Measurements from ENCODE around the gene STEAP1. TPM values are rescaled to one million over a fixed set of nuclear protein-coding genes. Genes with fewer than 3 reads are reported as not detected.
"Not testable (repeated sequence)": the region's sequence is repeated elsewhere in the genome, so short reads cannot be mapped to it uniquely, and the experiment has no call there.

The STEAP1 gene
- total RNA-seq, 2 donors from 2014 or later = 1.8 to 8.7 TPM

DNA sequence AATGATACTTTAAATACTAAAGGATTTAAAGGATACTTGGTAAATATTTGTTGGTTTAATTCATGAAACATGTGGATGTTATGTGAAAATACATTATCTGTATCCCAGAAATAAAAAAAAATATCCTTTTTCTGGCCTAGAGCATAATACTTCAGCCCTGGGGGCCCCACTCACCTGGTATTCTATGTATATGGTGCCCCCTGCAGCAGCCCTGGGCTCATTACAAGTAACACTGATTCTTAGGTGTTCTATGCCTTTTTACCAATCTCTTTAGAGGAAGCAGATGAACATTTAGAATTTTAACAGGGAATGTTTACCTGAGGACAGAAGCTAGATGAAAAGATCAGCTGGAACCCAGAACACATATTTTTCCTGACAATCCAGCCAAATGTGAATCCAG lies 4.8 kb upstream of the STEAP1 start:
- H3K27me3 ChIP-seq; DNase-seq (ENCODE audit: low spot score); H3K9me3 ChIP-seq: not testable (repeated sequence)

DNA sequence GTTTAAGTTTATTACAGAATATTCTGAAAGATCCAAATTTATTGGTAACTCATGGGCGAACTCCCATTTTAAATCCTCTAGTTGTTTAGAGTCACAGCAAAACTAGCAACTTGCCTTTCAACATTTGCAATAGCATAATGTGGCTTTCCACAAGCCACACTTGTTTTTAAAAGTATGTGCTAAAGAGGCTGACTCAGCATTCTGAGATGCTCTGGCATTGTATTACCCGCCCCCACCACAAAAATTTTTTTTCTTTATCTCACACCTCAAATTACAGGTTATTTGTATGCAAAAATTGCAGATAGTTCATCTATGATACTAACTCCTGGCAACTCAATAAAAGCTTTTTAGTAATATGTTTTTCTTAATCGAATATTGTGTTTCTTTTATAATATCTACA lies 2.4 kb upstream of the STEAP1 start:
- not testable (repeated sequence) for H3K27me3 ChIP-seq; H3K36me3 ChIP-seq; H3K9me3 ChIP-seq; H3K27ac ChIP-seq; H3K4me1 ChIP-seq; H3K4me3 ChIP-seq; DNase-seq (ENCODE audit: low spot score)

More for the DNA sequence above, 4.8 kb upstream of the STEAP1 start:
- H3K4me3 ChIP-seq, H3K27ac ChIP-seq, H3K4me1 ChIP-seq, H3K36me3 ChIP-seq: not testable (repeated sequence)
- TF ChIP-seq, protein P1, sequence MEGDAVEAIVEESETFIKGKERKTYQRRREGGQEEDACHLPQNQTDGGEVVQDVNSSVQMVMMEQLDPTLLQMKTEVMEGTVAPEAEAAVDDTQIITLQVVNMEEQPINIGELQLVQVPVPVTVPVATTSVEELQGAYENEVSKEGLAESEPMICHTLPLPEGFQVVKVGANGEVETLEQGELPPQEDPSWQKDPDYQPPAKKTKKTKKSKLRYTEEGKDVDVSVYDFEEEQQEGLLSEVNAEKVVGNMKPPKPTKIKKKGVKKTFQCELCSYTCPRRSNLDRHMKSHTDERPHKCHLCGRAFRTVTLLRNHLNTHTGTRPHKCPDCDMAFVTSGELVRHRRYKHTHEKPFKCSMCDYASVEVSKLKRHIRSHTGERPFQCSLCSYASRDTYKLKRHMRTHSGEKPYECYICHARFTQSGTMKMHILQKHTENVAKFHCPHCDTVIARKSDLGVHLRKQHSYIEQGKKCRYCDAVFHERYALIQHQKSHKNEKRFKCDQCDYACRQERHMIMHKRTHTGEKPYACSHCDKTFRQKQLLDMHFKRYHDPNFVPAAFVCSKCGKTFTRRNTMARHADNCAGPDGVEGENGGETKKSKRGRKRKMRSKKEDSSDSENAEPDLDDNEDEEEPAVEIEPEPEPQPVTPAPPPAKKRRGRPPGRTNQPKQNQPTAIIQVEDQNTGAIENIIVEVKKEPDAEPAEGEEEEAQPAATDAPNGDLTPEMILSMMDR (IDR thresholded peaks at IDR 0.05) = peak in 1 of 2 donors; percentile 41

DNA sequence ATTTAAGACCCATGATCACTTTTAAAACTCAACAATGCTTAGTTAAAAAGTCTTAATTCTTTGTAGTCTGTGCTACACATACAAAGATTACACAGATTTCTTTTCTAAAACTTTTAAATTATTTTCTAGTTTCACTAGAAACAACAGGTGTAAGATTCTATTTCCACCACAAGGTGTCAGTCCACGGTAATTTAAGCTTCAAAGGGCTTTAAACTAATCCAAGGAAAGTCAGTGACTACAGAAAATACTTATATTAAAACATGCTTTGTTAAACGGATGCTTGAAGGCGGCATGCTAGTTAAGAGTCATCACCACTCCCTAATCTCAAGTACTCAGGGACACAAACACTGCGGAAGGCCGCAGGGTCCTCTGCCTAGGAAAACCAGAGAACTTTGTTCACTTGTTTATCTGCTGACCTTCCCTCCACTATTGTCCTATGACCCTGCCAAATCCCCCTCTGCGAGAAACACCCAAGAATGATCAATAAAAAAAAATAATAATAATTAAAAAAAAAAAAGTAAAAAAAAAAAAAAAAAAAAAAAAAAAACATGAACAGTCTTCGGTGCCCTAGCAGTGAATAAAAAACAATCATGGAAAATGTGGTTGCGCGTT lies 1.5 kb upstream of the STEAP1 start:
- not testable (repeated sequence) for H3K36me3 ChIP-seq; H3K27ac ChIP-seq; H3K4me1 ChIP-seq; H3K4me3 ChIP-seq; DNase-seq (ENCODE audit: low spot score); H3K9me3 ChIP-seq; H3K27me3 ChIP-seq
- TF ChIP-seq, protein P1 (IDR thresholded peaks at IDR 0.05) = peak; percentile 26 to 64

DNA sequence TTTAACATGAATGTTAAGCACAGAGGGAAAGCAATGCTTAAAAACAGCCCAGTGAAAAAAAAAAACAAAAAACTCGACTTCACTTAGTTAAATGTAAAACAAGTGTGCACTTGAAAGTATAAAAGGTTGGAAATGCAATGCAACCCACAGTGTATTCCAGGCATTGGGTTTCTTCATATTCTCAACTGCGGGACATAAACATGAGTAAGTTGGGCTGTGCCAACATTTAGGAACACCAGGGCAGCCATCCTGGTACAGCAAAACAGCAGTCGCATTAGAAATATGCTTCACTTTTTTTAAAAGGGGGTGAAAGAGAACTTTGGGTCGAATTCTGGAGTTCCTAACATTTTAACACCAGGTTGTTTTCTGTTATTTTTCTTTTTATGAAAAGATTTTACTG lies 937 bp downstream of the STEAP1 start:
- Histone ChIP-seq H3K9me3 (no peaks in the 10 kb centered on the region), H3K27me3 (no peaks in the 10 kb centered on the region), H3K36me3 (no peaks in the 10 kb centered on the region), H3K4me1 (no peaks in the 10 kb centered on the region), H3K27ac (no peak overlapping the region), H3K4me3 (no peak overlapping the region)
- TF ChIP-seq, protein P1 (IDR thresholded peaks at IDR 0.05) = no peak
- no peak for DNase-seq (ENCODE audit: low spot score)

DNA sequence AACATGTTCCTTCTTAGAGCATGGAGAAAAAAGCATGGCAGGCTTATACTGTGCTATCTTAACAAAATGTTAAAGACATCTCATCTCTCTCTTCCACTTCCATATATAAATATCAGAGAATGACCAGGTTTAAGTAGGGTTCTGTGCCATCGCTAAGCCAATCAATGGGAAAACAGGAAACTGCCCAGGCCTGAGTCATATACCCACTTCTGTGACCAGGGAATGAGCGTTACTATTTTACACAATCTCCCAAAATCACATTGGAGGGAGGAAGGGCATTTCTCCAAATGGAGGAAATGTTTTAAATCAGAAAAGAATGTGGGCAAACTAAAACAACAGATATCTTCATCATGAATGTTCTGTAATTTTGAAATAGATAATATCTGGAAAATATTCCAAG lies 3.1 kb downstream of the STEAP1 start:
- not testable (repeated sequence) for H3K27me3 ChIP-seq; H3K4me1 ChIP-seq; H3K9me3 ChIP-seq; DNase-seq (ENCODE audit: low spot score); H3K4me3 ChIP-seq; H3K36me3 ChIP-seq; H3K27ac ChIP-seq

DNA sequence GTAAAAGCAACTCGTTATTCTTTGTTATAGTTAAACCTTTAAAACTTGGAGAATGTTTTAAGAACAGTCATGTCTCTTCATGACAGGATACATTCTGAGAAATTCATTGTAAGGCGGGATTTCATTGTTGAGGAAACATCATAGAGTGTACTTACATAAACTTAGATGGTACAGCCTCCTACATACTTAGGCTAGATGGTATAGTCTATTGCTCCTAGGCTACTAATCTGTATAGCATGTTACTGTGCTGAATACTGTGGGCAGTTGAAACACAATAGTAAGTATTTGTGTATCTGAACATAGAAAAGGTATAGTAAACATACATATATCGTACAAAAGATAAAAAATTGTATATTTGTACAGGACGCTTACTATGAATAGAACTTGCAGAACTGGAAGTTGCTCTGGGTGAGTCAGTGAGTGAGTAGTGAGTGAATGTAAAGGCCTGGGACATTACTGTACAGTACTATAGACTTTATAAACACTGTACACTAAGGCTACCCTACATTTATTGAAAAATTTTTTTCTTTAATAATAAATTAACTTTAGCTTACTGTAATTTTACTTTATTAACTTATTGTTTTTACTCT lies 3.6 kb downstream of the STEAP1 start:
- not testable (repeated sequence) for H3K27ac ChIP-seq; H3K36me3 ChIP-seq; H3K4me3 ChIP-seq; H3K4me1 ChIP-seq; DNase-seq (ENCODE audit: low spot score); H3K27me3 ChIP-seq; H3K9me3 ChIP-seq

DNA sequence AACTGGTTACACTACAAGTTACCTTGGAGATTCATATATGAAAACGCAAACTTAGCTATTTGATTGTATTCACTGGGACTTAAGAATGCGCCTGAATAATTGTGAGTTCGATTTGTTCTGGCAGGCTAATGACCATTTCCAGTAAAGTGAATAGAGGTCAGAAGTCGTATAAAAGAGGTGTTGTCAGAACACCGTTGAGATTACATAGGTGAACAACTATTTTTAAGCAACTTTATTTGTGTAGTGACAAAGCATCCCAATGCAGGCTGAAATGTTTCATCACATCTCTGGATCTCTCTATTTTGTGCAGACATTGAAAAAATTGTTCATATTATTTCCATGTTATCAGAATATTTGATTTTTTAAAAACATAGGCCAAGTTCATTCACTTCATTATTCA lies 9.3 kb downstream of the STEAP1 start:
- TF ChIP-seq, protein P1 (IDR thresholded peaks at IDR 0.05) = no peak
- DNase-seq (ENCODE audit: low spot score) = no peak
- H3K27me3 ChIP-seq = no peaks in the 10 kb centered on the region
- no peak overlapping the region for H3K4me3 ChIP-seq
- H3K36me3 ChIP-seq = no peaks in the 10 kb centered on the region
- H3K4me1 ChIP-seq = no peaks in the 10 kb centered on the region
- no peaks in the 10 kb centered on the region for H3K9me3 ChIP-seq
- no peak overlapping the region for H3K27ac ChIP-seq
